ENCODE measurements around the gene ATXN1.

DNA sequence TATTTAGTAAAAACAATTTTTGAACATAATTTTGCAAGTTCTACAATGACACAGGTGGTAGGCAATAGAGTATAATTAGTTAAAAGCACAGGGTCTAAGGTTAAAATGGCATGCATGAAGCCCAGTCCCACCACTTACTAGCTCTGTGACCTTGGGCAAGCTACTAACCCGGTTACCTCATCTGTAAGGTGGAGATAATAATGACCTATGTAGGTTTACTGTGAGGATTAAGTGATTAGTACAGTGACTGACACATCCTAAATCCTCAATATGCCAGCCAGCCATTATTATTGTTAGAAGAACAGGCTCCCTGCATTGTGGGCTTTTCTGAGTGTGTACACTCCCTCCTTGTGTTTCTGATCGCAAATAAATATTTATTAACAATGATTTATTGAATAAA is 26.2 kb downstream of the ATXN1 start:
- TF ChIP-seq CTCF (conservative IDR thresholded peaks at IDR 0.05; ENCODE audit: low read length): no peak
- no peak for TF ChIP-seq EZH2phosphoT487 (IDR thresholded peaks at IDR 0.05; ENCODE audit: borderline replicate concordance)

Data from Loucy (cell line).